ENCODE measurements around the gene HOXC11.

Gene HOXC11

DNA sequence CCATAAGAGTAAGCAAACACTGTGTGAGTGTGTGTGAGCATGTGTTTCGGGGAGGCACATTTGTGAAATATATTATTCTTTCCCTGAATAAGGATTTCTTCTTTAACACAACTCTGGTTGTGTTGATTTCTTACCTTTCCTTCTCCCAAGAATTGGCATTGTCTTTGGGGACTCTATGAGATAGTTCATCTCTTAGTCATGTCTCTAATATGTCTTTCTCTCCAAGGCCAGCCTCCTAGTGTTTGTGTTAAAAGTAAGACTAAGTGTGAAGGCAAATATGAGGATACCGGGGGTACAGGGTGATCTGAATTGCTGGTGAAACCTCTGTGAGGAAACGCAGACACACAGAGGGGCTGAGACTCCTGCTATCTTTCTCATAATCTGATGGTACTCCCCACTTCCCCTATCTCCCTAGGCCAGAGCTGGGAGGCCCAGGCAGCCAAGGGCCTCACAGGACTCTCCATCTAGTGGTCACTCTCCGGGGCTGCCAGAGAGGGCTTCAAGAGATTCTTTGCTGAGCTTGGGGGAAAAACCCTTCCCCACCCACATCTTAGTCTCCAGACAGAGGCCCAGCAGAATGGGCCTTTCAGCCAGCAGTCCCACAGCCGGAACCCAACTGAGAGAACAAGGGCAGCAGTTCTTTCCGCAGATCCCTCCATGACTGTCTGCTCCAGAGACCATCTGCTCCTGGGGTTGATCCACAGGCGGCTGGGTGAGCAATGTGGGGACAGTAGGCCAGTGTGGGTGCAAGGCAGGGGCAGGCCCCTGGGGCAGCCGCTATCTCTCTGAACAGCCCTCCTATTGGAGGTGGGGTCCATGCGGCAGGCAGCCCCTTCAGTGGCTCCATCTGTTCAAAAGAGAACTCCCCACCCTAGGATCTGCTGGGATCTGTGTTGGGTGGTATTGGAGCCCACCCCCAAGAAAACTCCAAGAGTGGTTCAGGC lies 24.0 kb upstream of the HOXC11 start:
- Histone ChIP-seq H3K36me3 (ENCODE audit: control insufficient read depth, insufficient read depth, low read length) (no peaks in the 10 kb centered on the region), H3K4me1 (ENCODE audit: control insufficient read depth, insufficient read depth, low read length) (no peaks in the 10 kb centered on the region), H3K27me3 (ENCODE audit: control insufficient read depth, insufficient read depth, low read length) (peaks cover 100% of the 10 kb centered on the region), H3K9me3 (ENCODE audit: control insufficient read depth, insufficient read depth, low read length) (no peaks in the 10 kb centered on the region), H3K4me3 (ENCODE audit: low read depth, low read length) (peak overlapping the region; percentile 30), H3K9ac (ENCODE audit: low read depth, low read length) (no peak overlapping the region)

DNA sequence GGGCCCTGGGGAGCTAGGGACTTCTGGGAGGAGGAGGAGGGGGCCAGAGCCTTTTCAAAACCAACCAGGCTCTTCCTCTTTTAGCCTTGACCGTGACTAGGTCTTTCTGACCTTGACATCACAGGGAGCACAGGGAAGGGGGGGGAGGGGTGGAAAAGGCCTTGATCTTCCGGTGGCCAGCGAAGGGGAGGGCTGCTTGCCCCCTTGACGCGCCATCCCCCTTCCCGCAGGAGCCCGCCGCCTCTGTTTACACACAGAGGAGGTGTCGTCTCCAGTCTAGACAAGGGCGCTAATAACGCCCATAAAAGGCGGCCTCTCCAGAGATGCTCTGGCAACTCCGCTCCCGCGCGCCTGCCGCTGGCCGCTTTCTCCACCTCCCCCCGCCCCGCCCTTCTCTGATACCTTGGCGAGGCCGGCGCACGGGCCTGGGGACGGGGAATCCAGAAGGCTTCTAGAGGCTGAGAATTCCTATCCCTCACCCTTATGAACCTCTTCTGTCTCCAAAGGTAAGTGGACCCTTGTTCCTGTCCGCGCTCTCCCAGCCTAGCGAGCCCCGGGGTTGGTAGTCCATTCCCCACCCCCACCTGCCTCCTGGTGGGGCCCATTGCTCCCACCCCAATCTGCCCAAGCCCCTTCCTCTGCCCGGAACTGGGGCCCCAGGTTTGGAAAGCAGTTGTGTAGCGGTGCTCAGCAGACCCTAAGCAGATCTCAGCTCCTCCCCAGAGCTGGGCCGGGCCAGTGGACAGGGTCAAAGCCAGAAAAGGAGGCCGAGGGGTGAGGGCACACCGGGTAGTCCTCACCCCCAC lies 23.1 kb upstream of the HOXC11 start:
- Histone ChIP-seq H3K27me3 (ENCODE audit: control insufficient read depth, insufficient read depth, low read length) (peaks cover 100% of the 10 kb centered on the region), H3K4me1 (ENCODE audit: control insufficient read depth, insufficient read depth, low read length) (no peaks in the 10 kb centered on the region), H3K9me3 (ENCODE audit: control insufficient read depth, insufficient read depth, low read length) (no peaks in the 10 kb centered on the region), H3K36me3 (ENCODE audit: control insufficient read depth, insufficient read depth, low read length) (no peaks in the 10 kb centered on the region), H3K4me3 (ENCODE audit: low read depth, low read length) (peak overlapping the region; percentile 30), H3K9ac (ENCODE audit: low read depth, low read length) (no peak overlapping the region)

DNA sequence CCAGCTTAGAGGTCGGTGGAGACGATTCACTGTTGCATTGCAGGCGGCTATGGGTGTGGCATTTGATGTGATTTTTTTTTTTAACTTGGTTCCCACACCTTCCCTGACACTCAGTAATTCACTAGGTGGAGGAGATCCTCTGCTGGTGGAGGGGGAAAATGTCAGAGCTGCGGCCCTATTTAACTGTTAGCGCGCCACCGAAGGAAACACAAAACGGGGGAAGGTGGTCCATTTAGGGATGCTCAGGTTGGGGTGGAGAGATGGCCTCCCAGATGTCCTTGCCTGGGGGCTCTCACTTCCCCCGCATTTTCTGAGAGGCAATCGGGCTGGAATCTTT lies 22.5 kb upstream of the HOXC11 start:
- no peak overlapping the region for H3K4me3 ChIP-seq (ENCODE audit: low read depth, low read length)

DNA sequence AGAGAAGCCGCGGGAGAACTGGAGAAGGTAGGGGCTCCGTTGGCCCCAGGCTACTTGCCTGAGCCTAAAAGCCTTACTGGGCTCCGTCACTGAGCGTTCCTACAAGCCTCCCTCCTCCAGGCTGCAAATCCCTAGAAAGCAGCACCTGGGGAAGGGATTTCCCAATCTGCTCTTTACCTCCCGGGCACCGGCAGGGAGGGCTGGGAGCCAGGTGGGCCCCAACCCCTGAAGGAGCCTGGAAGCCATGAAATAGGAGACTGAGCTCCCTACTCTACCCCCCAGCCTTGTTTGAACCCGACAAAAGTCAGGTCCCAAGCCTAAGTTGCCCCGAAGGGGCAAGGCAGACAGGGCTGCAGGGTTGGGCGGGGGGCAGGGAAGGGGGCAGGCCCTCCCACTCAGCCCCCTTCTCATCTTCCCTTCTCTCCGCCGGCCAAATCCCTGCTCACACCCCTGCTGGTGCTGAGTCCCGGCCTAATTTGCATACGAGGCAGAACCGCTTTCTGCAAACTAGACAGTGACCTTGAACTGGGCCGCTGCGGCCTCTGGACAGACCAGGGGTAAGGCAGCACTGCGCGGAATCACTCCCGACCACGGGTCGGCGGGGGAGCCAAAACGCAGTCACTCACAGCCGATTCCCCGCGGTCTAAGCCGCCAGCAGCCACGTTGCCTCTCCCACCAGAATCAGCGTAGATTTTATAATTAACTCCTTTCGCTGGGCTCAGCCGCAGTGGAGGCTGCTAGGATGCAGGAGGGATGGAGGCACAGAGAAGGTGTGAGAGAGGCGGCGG lies 21.9 kb upstream of the HOXC11 start:
- Histone ChIP-seq H3K4me3 (ENCODE audit: low read depth, low read length) (peak overlapping the region; percentile 13), H3K9me3 (ENCODE audit: control insufficient read depth, insufficient read depth, low read length) (no peaks in the 10 kb centered on the region), H3K4me1 (ENCODE audit: control insufficient read depth, insufficient read depth, low read length) (no peaks in the 10 kb centered on the region), H3K36me3 (ENCODE audit: control insufficient read depth, insufficient read depth, low read length) (no peaks in the 10 kb centered on the region), H3K9ac (ENCODE audit: low read depth, low read length) (no peak overlapping the region), H3K27me3 (ENCODE audit: control insufficient read depth, insufficient read depth, low read length) (peaks cover 99% of the 10 kb centered on the region)

More for the DNA sequence above, 22.5 kb upstream of the HOXC11 start:
- Histone ChIP-seq H3K27me3 (ENCODE audit: control insufficient read depth, insufficient read depth, low read length) (peaks cover 99% of the 10 kb centered on the region), H3K36me3 (ENCODE audit: control insufficient read depth, insufficient read depth, low read length) (no peaks in the 10 kb centered on the region), H3K9me3 (ENCODE audit: control insufficient read depth, insufficient read depth, low read length) (no peaks in the 10 kb centered on the region), H3K4me1 (ENCODE audit: control insufficient read depth, insufficient read depth, low read length) (no peaks in the 10 kb centered on the region), H3K9ac (ENCODE audit: low read depth, low read length) (no peak overlapping the region)

DNA sequence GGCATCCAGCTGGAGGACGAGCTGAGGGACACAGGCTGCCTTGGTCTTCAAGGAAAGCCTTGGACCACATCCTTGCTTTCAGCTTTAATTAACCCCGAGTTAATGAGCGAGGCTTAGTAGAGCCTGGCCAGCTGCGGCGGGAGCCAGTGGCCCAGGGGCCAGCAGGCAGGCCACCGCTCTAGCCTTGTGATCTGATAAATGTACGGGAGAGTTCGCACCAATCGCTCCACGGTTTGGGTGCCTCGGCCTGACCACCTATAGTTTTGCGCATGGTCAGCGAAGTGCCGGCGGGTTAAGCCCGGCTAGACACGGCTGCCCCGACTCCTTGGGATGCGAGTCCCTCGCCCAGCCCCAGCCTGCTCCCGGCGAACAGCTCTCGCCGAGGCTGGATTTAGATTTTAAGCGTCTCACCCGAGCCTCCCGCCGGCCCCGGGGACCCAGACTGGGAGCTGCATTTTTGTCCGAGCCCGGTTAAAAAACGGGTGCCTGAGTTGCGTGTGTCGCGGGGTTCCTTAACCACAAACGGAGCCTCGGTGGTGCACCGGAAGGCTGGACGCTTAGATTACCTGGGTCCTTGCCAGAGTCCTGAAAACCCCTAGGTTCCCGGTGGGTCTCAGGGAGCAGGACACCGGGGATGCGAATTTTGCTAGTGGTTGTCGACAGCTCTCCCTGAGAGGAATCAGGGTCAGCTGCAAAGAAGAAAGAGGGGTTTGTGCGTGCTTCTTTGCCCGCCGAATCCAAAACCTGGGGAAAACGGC lies 21.2 kb upstream of the HOXC11 start:
- Histone ChIP-seq H3K9me3 (ENCODE audit: control insufficient read depth, insufficient read depth, low read length) (no peaks in the 10 kb centered on the region), H3K9ac (ENCODE audit: low read depth, low read length) (no peak overlapping the region), H3K27me3 (ENCODE audit: control insufficient read depth, insufficient read depth, low read length) (peaks cover 99% of the 10 kb centered on the region), H3K4me3 (ENCODE audit: low read depth, low read length) (peak overlapping the region; percentile 13), H3K36me3 (ENCODE audit: control insufficient read depth, insufficient read depth, low read length) (no peaks in the 10 kb centered on the region), H3K4me1 (ENCODE audit: control insufficient read depth, insufficient read depth, low read length) (no peaks in the 10 kb centered on the region)

DNA sequence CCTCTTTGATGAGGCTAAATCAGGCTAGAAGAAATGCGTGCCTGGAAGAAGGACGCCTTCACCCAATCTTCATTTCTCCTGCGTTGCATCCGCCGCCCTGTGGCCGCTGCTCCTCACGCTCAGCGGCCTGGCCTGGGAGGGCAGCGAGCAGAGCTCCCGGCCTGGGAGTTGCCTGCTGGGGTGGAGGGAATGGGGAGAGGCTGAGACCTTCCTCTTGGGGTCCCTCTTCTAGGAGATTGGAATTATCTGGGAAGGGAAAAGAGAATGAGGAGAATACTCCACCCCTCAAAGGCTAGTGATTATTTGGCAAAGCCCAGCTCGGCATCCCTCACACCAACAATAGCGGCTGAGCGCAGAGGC lies 20.6 kb upstream of the HOXC11 start:
- Histone ChIP-seq H3K4me3 (ENCODE audit: low read depth, low read length) (peak overlapping the region; percentile 18), H3K9me3 (ENCODE audit: control insufficient read depth, insufficient read depth, low read length) (no peaks in the 10 kb centered on the region), H3K27me3 (ENCODE audit: control insufficient read depth, insufficient read depth, low read length) (peaks cover 99% of the 10 kb centered on the region), H3K4me1 (ENCODE audit: control insufficient read depth, insufficient read depth, low read length) (no peaks in the 10 kb centered on the region), H3K36me3 (ENCODE audit: control insufficient read depth, insufficient read depth, low read length) (no peaks in the 10 kb centered on the region), H3K9ac (ENCODE audit: low read depth, low read length) (no peak overlapping the region)

DNA sequence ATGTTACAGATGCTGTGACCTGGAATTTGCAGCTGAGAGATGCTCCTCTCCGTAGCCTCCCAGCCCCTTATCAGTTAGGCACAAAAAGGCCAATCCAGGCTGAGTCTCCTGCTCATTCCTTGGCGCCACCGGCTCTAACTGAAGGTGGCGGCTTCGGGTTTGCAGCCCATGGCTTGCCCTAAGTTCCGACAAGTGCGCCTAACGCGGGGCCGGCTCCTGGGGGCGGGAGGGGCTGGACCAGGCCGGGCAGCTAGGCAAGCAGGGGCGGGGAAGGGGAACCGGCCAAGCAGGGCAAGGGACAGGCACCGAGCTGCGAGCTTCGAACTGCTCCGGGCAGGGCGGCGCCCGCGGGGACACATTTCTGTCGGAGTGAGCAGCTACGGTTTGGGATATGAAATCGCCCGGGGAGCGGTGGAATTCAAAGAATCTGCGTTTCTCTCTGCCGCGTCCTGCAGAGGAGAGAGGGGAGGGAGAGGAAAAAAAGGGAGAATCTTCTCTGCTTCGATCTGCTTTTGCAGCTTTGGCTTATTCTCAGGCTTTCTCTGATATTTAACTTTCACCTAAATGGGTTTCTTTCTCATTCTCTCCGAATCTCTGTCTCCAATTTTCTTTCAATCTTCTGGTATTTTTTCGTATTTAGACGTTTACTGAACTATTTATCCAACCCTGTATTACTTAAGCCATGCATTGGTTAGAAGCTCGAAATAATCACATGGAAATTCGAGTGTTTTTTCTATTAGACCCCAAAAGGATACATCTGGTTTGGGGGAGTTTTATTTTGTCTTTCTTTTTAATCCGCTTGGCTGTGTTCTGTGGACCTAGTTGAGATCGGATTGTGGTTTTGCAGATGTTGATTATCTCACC lies 19.8 kb upstream of the HOXC11 start:
- H3K4me3 ChIP-seq (ENCODE audit: low read depth, low read length) = peak overlapping the region; percentile 18
- no peaks in the 10 kb centered on the region for H3K4me1 ChIP-seq (ENCODE audit: control insufficient read depth, insufficient read depth, low read length)
- no peaks in the 10 kb centered on the region for H3K9me3 ChIP-seq (ENCODE audit: control insufficient read depth, insufficient read depth, low read length)
- H3K27me3 ChIP-seq (ENCODE audit: control insufficient read depth, insufficient read depth, low read length) = peaks cover 99% of the 10 kb centered on the region
- no peaks in the 10 kb centered on the region for H3K36me3 ChIP-seq (ENCODE audit: control insufficient read depth, insufficient read depth, low read length)
- no peak overlapping the region for H3K9ac ChIP-seq (ENCODE audit: low read depth, low read length)

DNA sequence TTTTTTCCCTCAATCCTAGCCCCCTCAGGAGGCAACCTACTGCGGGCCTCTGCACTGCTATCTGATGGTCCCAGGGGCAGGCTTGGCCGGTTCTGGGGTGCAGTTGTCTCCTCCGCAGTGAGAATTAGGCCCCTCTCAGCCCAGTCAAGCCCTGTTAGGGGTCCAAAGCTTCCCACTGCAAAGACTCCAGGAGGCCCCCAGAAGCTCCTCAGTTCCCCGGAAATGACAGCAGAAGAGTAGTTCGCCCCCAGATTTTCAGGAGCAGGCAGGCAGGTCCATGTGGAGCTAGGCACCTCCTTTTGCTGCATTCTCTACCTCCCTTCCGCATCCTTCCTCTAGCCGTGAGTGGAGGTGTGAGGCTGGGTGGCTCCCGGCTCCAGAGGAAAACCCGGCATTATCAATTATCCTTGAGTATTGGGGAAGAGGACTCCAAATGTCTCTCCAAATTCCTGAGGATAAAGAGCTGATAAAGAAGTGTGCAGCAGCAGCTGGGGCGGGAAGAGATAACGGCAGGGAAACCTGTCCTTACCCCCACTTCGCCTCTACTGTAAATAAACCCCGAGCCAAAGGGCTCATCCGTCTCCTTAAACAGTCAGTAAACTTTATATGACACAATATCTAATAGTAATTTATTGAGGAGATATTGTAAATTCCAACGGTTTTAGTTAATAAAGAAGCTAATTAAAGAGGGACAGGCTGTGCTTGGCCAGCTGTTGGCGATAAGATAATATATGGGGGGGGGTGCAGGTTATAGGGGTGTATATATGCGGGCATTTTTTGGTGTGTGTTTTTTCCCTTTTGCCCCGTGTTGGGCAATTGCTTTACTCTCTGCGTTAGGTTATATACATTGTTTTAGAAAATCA lies 18.9 kb upstream of the HOXC11 start:
- no peak overlapping the region for H3K9ac ChIP-seq (ENCODE audit: low read depth, low read length)
- H3K27me3 ChIP-seq (ENCODE audit: control insufficient read depth, insufficient read depth, low read length) = peaks cover 99% of the 10 kb centered on the region

DNA sequence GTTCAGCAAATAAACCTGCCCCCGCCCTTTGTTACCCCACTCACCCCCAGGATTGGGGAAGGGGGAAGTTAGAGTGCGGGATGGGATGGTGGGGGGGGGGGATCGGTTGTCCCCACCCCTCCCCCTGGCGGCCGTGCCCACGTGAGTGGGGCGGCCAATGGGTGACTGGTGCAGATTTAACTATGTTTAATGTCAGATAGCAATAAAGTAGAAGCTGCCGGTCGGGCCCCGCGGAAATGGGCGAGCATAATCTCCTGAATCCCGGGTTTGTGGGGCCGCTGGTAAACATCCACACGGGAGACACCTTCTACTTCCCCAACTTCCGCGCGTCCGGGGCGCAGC lies 18.3 kb upstream of the HOXC11 start, which contains the start of gene HOXC12:
TSS of gene HOXC12 (plus strand) at position 210 of the 342 bp plus-strand sequence. CDS start at position 237, 27 bp downstream.
- Histone ChIP-seq H3K27me3 (ENCODE audit: control insufficient read depth, insufficient read depth, low read length) (peaks cover 99% of the 10 kb centered on the region), H3K4me3 (ENCODE audit: low read depth, low read length) (peak within 1 kb of the TSS; percentile 22), H3K4me1 (ENCODE audit: control insufficient read depth, insufficient read depth, low read length) (no peaks in the 10 kb centered on the region)

More for the DNA sequence above, 18.9 kb upstream of the HOXC11 start:
- no peaks in the 10 kb centered on the region for H3K36me3 ChIP-seq (ENCODE audit: control insufficient read depth, insufficient read depth, low read length)
- no peak overlapping the region for H3K4me3 ChIP-seq (ENCODE audit: low read depth, low read length)
- H3K9me3 ChIP-seq (ENCODE audit: control insufficient read depth, insufficient read depth, low read length) = no peaks in the 10 kb centered on the region
- H3K4me1 ChIP-seq (ENCODE audit: control insufficient read depth, insufficient read depth, low read length) = no peaks in the 10 kb centered on the region

More for the DNA sequence above, 18.3 kb upstream of the HOXC11 start, which contains the start of gene HOXC12:
- no peak within 1 kb of the TSS for H3K9ac ChIP-seq (ENCODE audit: low read depth, low read length)
- no peaks in the 10 kb centered on the region for H3K9me3 ChIP-seq (ENCODE audit: control insufficient read depth, insufficient read depth, low read length)
- no peaks in the 10 kb centered on the region for H3K36me3 ChIP-seq (ENCODE audit: control insufficient read depth, insufficient read depth, low read length)

All from iPS-15b (cell line).